SHP77 treated with DMSO at 0.1 percent for 48 hours (cell line): ENCODE results near the gene MIA2.
"Not testable (repeated sequence)": the region's sequence is repeated elsewhere in the genome, so short reads cannot be mapped to it uniquely, and the experiment has no call there.

Source experiments
- DNase-seq: peaks from one replicate; lab custom pipeline; 2025; lab: John Stamatoyannopoulos, UW

Gene MIA2

DNA sequence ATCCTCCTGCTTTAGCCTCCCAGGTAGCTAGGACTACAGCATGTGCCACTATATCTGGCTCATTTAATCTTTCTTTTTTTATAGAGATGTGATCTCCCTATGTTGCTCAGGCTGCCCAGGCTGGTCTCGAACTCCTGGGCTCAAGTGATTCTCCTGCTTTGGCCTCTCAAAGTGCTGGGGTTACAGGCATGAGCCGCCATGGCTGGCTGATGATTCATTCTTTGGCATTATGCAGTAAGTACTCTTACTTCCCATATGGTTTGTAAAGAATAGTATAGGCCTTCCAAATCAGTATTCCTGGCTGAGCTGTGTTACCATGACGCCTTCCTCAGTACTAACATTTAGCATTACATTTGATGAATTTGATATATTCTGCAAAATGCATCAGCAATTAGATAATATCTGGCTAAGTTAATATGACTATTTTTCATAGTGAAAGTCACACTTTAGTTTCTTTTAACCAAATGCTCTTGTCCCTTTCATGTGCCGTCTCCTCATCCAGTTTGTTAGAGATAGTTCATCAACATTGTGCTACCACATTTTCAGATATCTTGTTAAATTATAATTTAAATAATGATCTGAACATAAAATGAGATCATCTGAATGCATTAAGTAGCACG is 3.2 kb upstream of the MIA2 start:
- no peak for DNase-seq

- DNase-seq = not testable (repeated sequence)
These were observed 1.8 kb upstream of the MIA2 start for GRCh38 chr14:39231751-39232553.

GRCh38 chr14:39232554-39233415 is 930 bp upstream of the MIA2 start:
- no peak for DNase-seq

DNA sequence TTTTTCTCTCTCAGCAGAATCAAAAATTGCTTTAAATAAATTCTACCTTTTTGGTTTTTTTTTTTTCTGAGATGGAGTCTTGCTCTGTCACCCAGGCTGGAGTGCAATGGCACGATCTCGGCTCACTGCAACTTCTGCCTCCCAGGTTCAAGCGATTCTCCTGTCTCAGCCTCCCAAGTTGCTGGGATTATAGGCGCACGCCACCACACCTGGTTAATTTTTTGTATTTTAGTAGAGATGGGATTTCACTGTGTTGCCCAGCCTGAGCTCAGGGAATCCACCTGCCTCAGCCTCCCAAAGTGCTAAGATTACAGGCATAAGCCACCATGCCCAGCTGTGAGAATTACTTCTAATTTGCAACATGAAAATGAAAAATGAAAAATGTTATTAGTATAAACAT is 1.3 kb downstream of the MIA2 start:
- DNase-seq = not testable (repeated sequence)

DNA sequence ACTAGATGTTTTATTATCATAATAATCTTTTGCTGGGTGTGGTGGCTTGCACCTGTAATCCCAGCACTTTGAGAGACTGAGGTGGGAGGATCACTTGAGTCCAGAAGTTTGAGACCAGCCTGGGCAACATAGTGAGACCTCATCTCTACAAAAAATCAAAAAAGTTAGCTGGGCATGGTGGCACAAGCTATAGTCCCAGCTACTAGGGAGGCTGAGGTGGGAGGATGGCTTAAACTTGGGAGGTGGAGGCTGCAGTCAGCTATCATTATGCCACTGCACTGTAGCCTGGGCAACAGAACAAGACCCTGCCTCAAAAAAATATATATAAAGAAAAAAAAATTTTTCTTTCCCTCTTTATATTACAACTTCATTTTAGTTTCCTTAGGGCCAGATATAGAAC is 1.8 kb downstream of the MIA2 start:
- not testable (repeated sequence) for DNase-seq

- DNase-seq = no peak
These were observed 7.1 kb downstream of the MIA2 start for GRCh38 chr14:39240769-39241168.

DNA sequence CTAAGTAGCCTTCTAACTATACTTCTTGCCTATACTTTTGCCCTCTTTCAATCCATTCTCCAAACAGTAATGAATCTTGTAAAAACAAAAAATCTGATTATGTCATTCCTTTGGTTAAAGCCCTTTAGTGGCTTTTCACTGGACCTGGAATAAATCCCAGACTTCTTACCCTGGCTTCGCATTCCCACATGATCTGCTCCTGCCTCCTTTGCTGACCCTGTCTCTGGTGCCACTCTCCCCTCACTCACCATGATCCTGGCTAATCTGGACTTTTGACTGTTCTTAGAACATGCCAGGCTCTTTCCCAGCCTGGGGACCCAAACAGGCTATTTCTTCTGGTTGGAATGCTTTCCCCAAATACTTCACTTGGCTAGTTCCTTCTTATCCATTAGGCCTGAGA is 7.9 kb downstream of the MIA2 start:
- DNase-seq = no peak

DNA sequence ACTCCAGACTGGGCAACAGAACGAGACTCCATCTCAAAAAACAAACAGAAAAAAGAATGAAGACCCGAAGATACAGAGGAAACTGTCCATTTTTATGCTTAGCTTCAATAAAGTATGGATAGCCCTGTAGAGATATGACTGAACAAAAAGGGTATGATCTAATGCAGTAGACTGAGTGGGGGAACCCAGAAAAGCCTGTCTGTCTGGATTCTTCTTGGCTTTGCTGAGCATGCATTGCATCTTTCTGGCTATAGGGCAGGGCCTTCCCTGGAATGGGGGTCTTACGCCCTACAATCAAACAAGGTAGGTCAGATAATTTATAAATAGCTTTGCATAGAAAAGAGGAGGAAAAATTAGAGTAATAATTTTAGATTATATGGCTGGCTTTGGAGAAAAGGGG is 10.1 kb downstream of the MIA2 start:
- no peak for DNase-seq

- no peak for DNase-seq
These were observed 12.9 kb downstream of the MIA2 start for GRCh38 chr14:39246618-39247017.

DNA sequence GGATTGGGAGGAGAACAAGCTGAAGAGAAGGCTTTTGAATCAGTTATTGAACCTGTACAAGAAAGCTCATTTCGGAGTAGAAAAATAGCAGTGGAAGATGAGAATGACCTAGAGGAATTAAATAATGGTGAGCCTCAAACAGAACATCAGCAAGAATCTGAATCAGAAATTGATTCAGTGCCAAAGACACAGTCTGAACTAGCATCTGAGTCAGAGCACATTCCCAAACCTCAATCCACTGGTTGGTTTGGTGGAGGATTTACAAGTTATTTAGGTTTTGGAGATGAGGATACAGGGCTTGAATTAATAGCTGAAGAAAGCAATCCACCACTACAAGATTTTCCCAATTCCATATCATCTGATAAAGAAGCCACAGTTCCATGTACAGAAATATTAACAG is 13.5 kb downstream of the MIA2 start:
- no peak for DNase-seq

GRCh38 chr14:39251547-39251946 is 17.8 kb downstream of the MIA2 start:
- no peak for DNase-seq

DNA sequence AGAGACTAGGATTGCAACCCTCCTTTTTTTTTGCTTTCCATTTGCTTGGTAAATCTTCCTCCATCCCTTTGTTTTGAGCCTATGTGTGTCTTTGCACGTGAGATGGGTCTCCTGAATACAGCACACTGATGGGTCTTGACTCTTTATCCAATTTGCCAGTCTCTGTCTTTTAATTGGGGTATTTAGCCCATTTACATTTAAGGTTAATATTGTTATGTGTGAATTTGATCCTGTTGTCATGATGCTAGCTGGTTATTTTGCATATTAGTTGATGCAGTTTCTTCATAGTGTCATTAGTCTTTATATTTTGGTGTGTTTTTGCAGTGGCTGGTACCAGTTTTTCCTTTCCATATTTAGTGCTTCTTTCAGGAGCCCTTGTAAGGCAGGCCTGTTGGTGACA is 23.7 kb downstream of the MIA2 start:
- DNase-seq = not testable (repeated sequence)

DNA sequence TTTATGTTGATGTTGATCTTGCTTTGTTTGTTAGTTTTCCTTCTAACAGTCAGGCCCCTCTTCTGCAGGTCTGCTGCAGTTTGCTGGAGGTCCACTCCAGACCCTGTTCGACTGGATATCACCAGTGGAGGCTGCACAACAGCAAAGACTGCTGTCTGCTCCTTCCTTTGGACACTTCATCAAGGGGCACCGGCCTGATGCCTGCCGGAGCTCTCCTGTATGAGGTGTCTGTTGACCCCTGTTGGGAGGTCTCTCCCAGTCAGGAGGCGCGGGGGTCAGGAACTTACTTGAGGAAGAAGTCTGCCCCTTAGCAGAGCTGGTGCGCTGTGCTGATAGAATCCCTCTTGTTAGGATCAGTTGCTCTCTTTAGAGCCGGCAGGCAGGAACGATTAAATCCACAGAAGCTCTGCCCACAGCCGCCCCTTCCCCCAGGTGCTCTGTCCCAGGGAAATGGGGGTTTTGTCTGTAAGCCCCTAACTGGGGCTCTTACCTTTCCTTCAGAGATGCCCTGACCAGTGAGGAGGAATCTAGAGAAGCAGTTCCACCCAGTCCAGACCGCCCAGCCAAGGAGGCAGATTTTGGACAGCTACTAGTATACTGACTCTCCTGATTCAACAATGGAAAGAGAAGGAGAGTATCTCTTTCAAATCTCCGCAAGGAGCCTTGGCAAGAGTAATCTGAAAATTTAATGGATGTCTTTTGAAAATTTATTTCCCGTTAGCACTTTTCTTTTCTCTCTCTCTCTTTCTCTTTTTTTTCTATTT is 25.2 kb downstream of the MIA2 start:
- no peak for DNase-seq

- DNase-seq = not testable (repeated sequence)
These were observed 26.4 kb downstream of the MIA2 start for GRCh38 chr14:39260161-39260560.

- DNase-seq = not testable (repeated sequence)
These were observed 28.5 kb downstream of the MIA2 start for GRCh38 chr14:39262214-39262613.

DNA sequence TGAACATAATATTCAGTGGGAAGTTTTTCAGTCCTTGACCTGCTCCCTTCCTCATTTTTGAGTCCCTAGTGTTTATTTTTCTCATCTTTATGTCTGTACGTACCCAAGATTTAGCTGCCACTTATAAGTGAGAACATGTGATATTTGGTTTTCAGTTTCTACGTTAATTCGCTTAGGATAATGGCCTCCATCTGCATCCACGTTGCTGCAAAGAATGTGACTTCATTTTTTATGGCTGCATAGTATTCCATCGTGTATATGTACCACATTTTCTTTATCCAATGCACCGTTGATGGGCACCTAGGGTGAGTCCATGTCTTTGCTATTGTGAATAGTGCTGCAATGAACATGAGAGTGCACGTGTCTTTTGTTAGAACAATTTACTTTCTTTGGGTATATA is 30.3 kb downstream of the MIA2 start:
- DNase-seq = no peak

GRCh38 chr14:39264558-39264957 is 30.8 kb downstream of the MIA2 start:
- DNase-seq = no peak

DNA sequence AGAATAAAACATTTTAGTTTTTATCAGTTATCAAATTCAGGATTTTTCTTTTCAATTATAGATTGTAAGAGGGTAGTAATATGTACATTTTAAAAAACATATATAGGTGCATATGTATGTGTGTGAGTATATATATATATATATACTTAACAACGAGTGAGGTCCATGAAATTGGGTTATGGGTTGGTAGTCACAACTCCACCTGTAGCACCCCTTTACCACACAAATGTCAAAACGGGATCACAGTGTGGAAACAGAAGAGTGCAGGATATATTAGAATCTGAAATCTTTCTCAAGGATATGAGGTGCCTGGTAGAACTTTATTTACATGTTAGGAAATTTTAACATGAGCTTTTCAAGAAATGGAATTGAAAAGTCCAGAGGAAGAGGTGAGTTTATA is 31.3 kb downstream of the MIA2 start:
- DNase-seq = no peak

DNA sequence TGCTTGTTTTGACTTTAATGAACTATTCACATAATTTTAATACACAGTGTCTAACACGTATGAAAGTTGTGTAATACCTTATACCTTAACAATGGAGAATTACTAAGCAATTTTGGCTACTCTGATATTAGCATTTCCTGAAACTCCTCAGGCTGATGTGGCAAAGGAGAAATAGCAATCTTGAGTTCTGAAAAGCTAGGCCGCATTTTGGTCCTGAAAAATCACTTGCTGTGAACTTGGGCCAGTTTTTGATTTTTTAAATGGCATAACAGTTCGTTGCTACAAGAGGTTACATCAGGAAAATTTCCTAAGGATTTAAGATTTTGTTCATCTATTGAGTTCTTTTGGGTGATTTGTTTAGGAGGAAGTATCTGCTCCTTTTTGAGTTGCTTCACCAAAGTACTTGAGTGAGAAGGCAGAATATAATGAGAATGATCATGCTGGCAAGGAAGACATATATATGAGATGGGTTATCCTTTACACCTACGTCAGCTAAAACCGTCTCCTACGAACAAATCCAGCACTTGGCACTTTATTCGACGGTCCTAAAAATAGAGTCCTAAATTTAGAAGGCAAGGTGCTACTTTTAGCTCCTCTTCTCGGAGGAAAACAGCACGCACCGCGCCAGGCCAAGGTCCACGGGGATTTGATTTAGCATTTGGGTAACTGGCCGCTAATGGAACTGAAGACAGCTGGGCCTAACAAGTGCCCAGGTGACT is 32.2 kb downstream of the MIA2 start:
- no peak for DNase-seq

- no peak for DNase-seq
These were observed 32.8 kb downstream of the MIA2 start for GRCh38 chr14:39266525-39266870.

DNA sequence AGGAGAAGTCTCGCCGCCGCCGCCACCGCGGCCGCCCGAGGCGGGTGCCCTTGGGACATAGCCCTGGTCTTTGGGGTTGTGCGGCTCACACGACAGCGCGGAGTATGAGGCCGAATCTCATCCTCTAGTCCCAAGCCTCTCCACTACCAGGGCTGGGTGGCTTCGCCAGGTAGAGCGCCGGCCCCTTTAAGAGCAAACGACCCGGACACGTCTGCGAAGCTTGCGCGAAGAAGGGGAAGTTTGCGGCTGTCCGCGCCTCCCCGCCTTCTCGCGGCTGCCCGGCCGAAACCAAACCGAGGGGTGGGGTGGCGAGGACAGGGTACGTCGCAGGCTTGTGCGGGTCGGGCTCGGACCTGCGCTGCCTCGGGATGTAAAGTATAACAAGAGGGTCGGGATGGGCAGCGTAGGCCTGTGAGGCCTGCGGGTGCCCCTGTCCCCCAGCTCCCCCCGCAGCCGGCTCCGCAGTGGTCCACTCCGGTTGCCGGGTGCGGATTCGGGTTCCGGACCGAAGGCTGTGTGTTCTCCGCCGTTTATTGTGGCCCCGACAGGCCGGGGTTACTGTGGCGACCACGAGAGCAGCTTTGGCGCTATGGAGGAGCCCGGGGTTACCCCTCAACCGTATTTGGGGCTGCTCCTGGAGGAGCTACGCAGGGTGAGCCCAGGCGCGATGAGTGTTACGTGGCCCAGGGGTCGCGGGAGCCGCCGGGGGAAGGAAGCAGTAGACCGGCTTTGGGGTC is 33.3 kb downstream of the MIA2 start:
- peak; percentile 74 for DNase-seq
